IMR-90 (cell line): ENCODE data around the gene TRMT1L. TPM values are rescaled to one million over a fixed set of nuclear protein-coding genes. Genes with fewer than 3 reads are reported as not detected.

ENCODE experiments used
- ATAC-seq: fragments of 200-7000 bp; cut with Tn5 transposase; 2 replicates; pipeline ENCODE4 v1.9.1; 2020; ENCODE audit warnings: low read depth, mild to moderate bottlenecking, moderate library complexity
- BruUV-seq: library from RNA; stranded (reverse); fragments of 400-500 nt; replicated peaks from 2 replicates; lab custom pipeline; 2021; lab: Mats Ljungman, UMichigan
- CTCF ChIA-PET: fragments of 300-600 bp; formaldehyde crosslinking; extraction: SDS; loops from one replicate; lab custom pipeline; 2021; ENCODE audit warnings: antibody characterized with exemption; lab: Yijun Ruan, JAX
- POLR2A ChIA-PET: fragments of 300-600 bp; sonication (Branson Sonifier 250); formaldehyde crosslinking; loops from one replicate; lab custom pipeline; 2022; ENCODE audit warnings: antibody characterized with exemption; ENCODE audit not compliant: unreplicated experiment; lab: Charles Lee
- DNase-seq: peaks from one replicate; pipeline ENCODE4 v3.0.0; 2013
- H2AFZ ChIP-seq: replicated peaks from 2 replicates; pipeline ENCODE3; 2013; ENCODE audit warnings: low read length, mild to moderate bottlenecking; ENCODE audit not compliant: poor library complexity
- H2AK5ac ChIP-seq: 2 replicates; pipeline ENCODE4 v1.6.1; 2013; ENCODE audit warnings: low read depth, low read length, inconsistent platforms
- H2AK9ac ChIP-seq: replicated peaks from 2 replicates; pipeline ENCODE3; 2013; ENCODE audit warnings: mild to moderate bottlenecking, low read depth, low read length, moderate library complexity; ENCODE audit not compliant: poor library complexity
- H2BK120ac ChIP-seq: 2 replicates; pipeline ENCODE4 v1.6.1; 2013; ENCODE audit warnings: low read depth, low read length, inconsistent platforms
- H2BK15ac ChIP-seq: 3 replicates; pipeline ENCODE4 v1.6.1; 2013; ENCODE audit warnings: low read depth, low read length, inconsistent platforms
- H2BK20ac ChIP-seq: 2 replicates; pipeline ENCODE4 v1.6.1; 2013; ENCODE audit warnings: low read depth, mild to moderate bottlenecking, inconsistent platforms, low read length, moderate library complexity
- H2BK5ac ChIP-seq: 2 replicates; pipeline ENCODE4 v1.6.1; 2013; ENCODE audit warnings: mild to moderate bottlenecking, low read depth, low read length, inconsistent platforms; ENCODE audit not compliant: poor library complexity, severe bottlenecking
- H3K14ac ChIP-seq: replicated peaks from 2 replicates; pipeline ENCODE4 v1.6.1; 2013; ENCODE audit warnings: low read depth, low read length, inconsistent platforms
- H3K18ac ChIP-seq: 2 replicates; pipeline ENCODE4 v1.6.1; 2013; ENCODE audit warnings: low read depth, low read length, control low read depth
- H3K23ac ChIP-seq: 2 replicates; pipeline ENCODE4 v1.6.1; 2013; ENCODE audit warnings: low read depth, low read length, inconsistent platforms
- H3K27ac ChIP-seq: 2 replicates; pipeline ENCODE4 v1.5.1; 2013; ENCODE audit warnings: mild to moderate bottlenecking, control low read depth, low read length; ENCODE audit not compliant: insufficient read depth
- H3K27me3 ChIP-seq: 2 replicates; pipeline ENCODE4 v1.6.1; 2013; ENCODE audit warnings: low read length; ENCODE audit not compliant: control insufficient read depth, insufficient read depth
- H3K36me3 ChIP-seq: 2 replicates; pipeline ENCODE4 v1.6.1; 2013; ENCODE audit warnings: low read length, mixed read lengths; ENCODE audit not compliant: control insufficient read depth, insufficient read depth
- H3K4ac ChIP-seq: 2 replicates; pipeline ENCODE4 v1.6.1; 2013; ENCODE audit warnings: low read depth, low read length, inconsistent platforms
- H3K4me1 ChIP-seq: 2 replicates; pipeline ENCODE4 v1.6.1; 2013; ENCODE audit warnings: low read length, mixed read lengths; ENCODE audit not compliant: control insufficient read depth, insufficient read depth
- H3K4me2 ChIP-seq: 2 replicates; pipeline ENCODE4 v1.6.1; 2013; ENCODE audit warnings: low read depth, mild to moderate bottlenecking, control low read depth, low read length, moderate library complexity
- H3K4me3 ChIP-seq: 2 replicates; pipeline ENCODE4 v1.5.1; 2013; ENCODE audit warnings: low read depth, mild to moderate bottlenecking, control low read depth, low read length, moderate library complexity; ENCODE audit not compliant: insufficient read depth
- H3K56ac ChIP-seq: 2 replicates; pipeline ENCODE4 v1.6.1; 2013; ENCODE audit warnings: low read length, inconsistent platforms; ENCODE audit not compliant: insufficient read depth; ENCODE audit errors: extremely low read depth
- H3K79me1 ChIP-seq, 2 experiments: 2 replicates each; pipeline ENCODE4 v1.6.1; 2013; ENCODE audit warnings: low read length in 2 of 2, inconsistent platforms in 1 of 2, low read depth in 1 of 2
- H3K9ac ChIP-seq: 2 replicates; pipeline ENCODE4 v1.6.1; 2013; ENCODE audit warnings: low read depth, low read length, control low read depth
- H3K9me1 ChIP-seq: 2 replicates; pipeline ENCODE4 v1.6.1; 2013; ENCODE audit warnings: low read length, inconsistent platforms; ENCODE audit not compliant: insufficient read depth
- H3K9me3 ChIP-seq: 2 replicates; pipeline ENCODE4 v1.6.1; 2013; ENCODE audit warnings: low read length; ENCODE audit not compliant: control insufficient read depth, insufficient read depth
- H4K20me1 ChIP-seq: 2 replicates; pipeline ENCODE4 v1.6.1; 2013; ENCODE audit warnings: low read length, inconsistent platforms; ENCODE audit not compliant: insufficient read depth
- H4K5ac ChIP-seq: 2 replicates; pipeline ENCODE4 v1.6.1; 2013; ENCODE audit warnings: mild to moderate bottlenecking, low read depth, low read length, control low read depth
- H4K8ac ChIP-seq, 2 experiments: 2 replicates each; pipeline ENCODE4 v1.6.1; 2013; ENCODE audit warnings: low read depth in 2 of 2, low read length in 2 of 2, control low read depth in 1 of 2, inconsistent platforms in 1 of 2
- H4K91ac ChIP-seq: 2 replicates; pipeline ENCODE4 v1.6.1; 2013; ENCODE audit warnings: low read depth, low read length, inconsistent platforms; ENCODE audit not compliant: insufficient read depth
- BHLHE40 ChIP-seq: fragments of 150-350 bp; IDR thresholded peaks from 2 replicates; pipeline ENCODE4 v1.6.1; 2016; ENCODE audit warnings: mild to moderate bottlenecking, low read depth, low read length
- CEBPB ChIP-seq: IDR thresholded peaks from 2 replicates; pipeline ENCODE4 v1.6.1; 2012; ENCODE audit warnings: low read depth, low read length, improper control_type of control experiment
- CHD1 ChIP-seq: IDR thresholded peaks from 2 replicates; pipeline ENCODE4 v1.6.1; 2012; ENCODE audit warnings: low read depth, low read length, improper control_type of control experiment
- MAFK ChIP-seq: IDR thresholded peaks from 2 replicates; pipeline ENCODE4 v1.6.1; 2012; ENCODE audit warnings: low read depth, low read length, improper control_type of control experiment
- MXI1 ChIP-seq: IDR thresholded peaks from 2 replicates; pipeline ENCODE4 v1.6.1; 2012; ENCODE audit warnings: low read depth, mild to moderate bottlenecking, low read length, moderate library complexity, borderline replicate concordance
- RCOR1 ChIP-seq: IDR thresholded peaks from 2 replicates; pipeline ENCODE4 v1.6.1; 2012; ENCODE audit warnings: mild to moderate bottlenecking, low read length, improper control_type of control experiment; ENCODE audit not compliant: insufficient replicate concordance
- WGBS, 2 experiments: methylation state at CpG; one replicate each; pipeline versions ENCODE4 v1.1.5 to v1.1.7; 2013; ENCODE audit warnings: missing lambda C conversion rate in 2 of 2; ENCODE audit not compliant: insufficient read length in 1 of 2; ENCODE audit errors: extremely low coverage in 2 of 2; 5-methylcytosine and 5-hydroxymethylcytosine counted together
- dilution Hi-C: fragments of 300-500 bp; cut with HindIII; formaldehyde crosslinking; loops from one replicate; pipeline ENCODE4 v1.14.3; 2018; ENCODE audit warnings: low sequenced_read_pairs; ENCODE audit not compliant: unreplicated experiment
- in situ Hi-C: fragments of 300-500 bp; cut with MboI; formaldehyde crosslinking; loops from 3 replicates; pipeline ENCODE4 v1.14.3; 2019; ENCODE audit warnings: low sequenced_read_pairs, inconsistent platforms, mixed read lengths
- intact Hi-C: fragments of 100-400 bp; cut with micrococcal nuclease; formaldehyde crosslinking; loops from 2 replicates; pipeline ENCODE4 v1.10.0; 2022
- polyA plus RNA-seq, 3 experiments: library from polyadenylated mRNA; depleted of rRNA; stranded (reverse); fragments of >200 nt; gene quantifications; 2 replicates each; pipeline ENCODE4 v1.2.3, GENCODE V29; 2012; ENCODE audit warnings: low replicate concordance in 1 of 3
- total RNA-seq: library from RNA; depleted of rRNA; stranded (reverse); fragments of >200 nt; gene quantifications from 2 replicates; pipeline ENCODE4 v1.2.3, GENCODE V29; 2012
- TF ChIP-seq, protein P1 (sequence below): fragments of 150-350 bp; IDR thresholded peaks from 2 replicates; pipeline ENCODE4 v1.6.1; 2016; ENCODE audit warnings: low read depth, mild to moderate bottlenecking, low read length, moderate library complexity, borderline replicate concordance
- TF ChIP-seq, protein P2 (sequence below): conservative IDR thresholded peaks from 2 replicates; pipeline ENCODE4 v1.5.1; 2012; ENCODE audit warnings: mild to moderate bottlenecking, low read depth, low read length, improper control_type of control experiment

The TRMT1L gene
- total and polyA plus RNA-seq, 2 of the 4 experiments (the other 2 are of a cell fraction), result 11.0 to 21.9 TPM

DNA sequence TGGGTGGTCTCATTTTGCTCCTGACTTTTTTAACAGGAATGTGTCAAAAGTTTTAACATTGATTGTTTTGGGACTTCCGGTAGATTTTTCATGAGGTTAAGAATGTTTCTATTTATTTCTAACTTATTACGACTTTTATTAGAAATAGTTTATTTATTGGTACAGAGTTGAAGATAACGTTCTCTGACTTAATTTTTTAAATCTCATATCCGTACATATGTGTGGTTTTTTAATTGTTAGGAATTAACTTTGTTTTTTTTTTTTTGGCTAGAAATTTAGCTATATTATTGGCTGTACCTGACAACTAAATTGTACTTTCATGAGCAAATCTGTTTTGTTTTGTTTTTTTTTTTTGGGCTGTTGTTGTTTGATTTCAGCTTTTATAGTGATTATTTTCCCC, 79.4 kb downstream of the TRMT1L start:
- Histone ChIP-seq H2AFZ (no peak overlapping the region), H2BK15ac (no peak overlapping the region)
- POLR2A ChIA-PET, result no interaction called here

More for the DNA sequence above, 79.4 kb downstream of the TRMT1L start:
- Histone ChIP-seq H3K9me1 (0 out of 2 replicates have a peak, but pooled peaks cover 2% of the 10 kb centered on the region), H3K36me3 (no peaks in the 10 kb centered on the region), H3K14ac (no peak overlapping the region), H2BK120ac (no peak overlapping the region), H3K9ac (no peak overlapping the region), H4K5ac (no peak overlapping the region), H4K8ac (no peak overlapping the region), H3K27me3 (no peaks in the 10 kb centered on the region), H2AK5ac (no peak overlapping the region), H3K23ac (no peak overlapping the region), H4K91ac (no peak overlapping the region), H3K18ac (no peak overlapping the region), H3K56ac (no peak overlapping the region), H3K79me1 (peaks cover 9 to 48% of the 10 kb centered on the region in 2 experiments), H2BK5ac (no peak overlapping the region), H4K20me1 (peaks cover 20% of the 10 kb centered on the region; the same call in 1 of the 2 replicates), H3K9me3 (no peaks in the 10 kb centered on the region), H2BK20ac (no peak overlapping the region), H3K4me2 (no peak overlapping the region), H3K4ac (no peak overlapping the region), H3K4me1 (0 out of 2 replicates have a peak, but pooled peaks cover 2% of the 10 kb centered on the region), H3K27ac (no peak overlapping the region), H3K4me3 (no peak overlapping the region), H2AK9ac (no peak overlapping the region)
- WGBS, 2 experiments, result no CpG with 5 or more reads among the region's 4 CpGs
- no TSS peak for BruUV-seq
- ATAC-seq, result no peak
- in situ Hi-C loops, result no loop called here
- CTCF ChIA-PET, result interaction anchor here (1.3 kb wide), 1 partner anchor 15 kb away, joined by 4 read pairs; no protein-coding TSS in a partner anchor
- TF ChIP-seq CEBPB (no peak), CHD1 (no peak), MXI1 (no peak), MAFK (no peak), RCOR1 (no peak), BHLHE40 (no peak)
- TF ChIP-seq, protein P1, sequence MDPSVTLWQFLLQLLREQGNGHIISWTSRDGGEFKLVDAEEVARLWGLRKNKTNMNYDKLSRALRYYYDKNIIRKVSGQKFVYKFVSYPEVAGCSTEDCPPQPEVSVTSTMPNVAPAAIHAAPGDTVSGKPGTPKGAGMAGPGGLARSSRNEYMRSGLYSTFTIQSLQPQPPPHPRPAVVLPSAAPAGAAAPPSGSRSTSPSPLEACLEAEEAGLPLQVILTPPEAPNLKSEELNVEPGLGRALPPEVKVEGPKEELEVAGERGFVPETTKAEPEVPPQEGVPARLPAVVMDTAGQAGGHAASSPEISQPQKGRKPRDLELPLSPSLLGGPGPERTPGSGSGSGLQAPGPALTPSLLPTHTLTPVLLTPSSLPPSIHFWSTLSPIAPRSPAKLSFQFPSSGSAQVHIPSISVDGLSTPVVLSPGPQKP, result no peak
- TF ChIP-seq, protein P2, sequence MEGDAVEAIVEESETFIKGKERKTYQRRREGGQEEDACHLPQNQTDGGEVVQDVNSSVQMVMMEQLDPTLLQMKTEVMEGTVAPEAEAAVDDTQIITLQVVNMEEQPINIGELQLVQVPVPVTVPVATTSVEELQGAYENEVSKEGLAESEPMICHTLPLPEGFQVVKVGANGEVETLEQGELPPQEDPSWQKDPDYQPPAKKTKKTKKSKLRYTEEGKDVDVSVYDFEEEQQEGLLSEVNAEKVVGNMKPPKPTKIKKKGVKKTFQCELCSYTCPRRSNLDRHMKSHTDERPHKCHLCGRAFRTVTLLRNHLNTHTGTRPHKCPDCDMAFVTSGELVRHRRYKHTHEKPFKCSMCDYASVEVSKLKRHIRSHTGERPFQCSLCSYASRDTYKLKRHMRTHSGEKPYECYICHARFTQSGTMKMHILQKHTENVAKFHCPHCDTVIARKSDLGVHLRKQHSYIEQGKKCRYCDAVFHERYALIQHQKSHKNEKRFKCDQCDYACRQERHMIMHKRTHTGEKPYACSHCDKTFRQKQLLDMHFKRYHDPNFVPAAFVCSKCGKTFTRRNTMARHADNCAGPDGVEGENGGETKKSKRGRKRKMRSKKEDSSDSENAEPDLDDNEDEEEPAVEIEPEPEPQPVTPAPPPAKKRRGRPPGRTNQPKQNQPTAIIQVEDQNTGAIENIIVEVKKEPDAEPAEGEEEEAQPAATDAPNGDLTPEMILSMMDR, result no peak
- DNase-seq, result no peak
- intact Hi-C loops, result no loop called here
- dilution Hi-C loops, result no loop called here
